Parathyroid adenoma (tissue), 2 donors: ENCODE measurements around the gene DNAJB11.
"Not testable (repeated sequence)": the region's sequence is repeated elsewhere in the genome, so short reads cannot be mapped to it uniquely, and the experiment has no call there.

Source experiments
- H2AFZ ChIP-seq: fragments of 300-600 bp; sonication (generic); one replicate; pipeline ENCODE4 v1.7.0; 2017; ENCODE audit warnings: antibody characterized with exemption, mild to moderate bottlenecking
- H3K27ac ChIP-seq: fragments of 300-600 bp; sonication (generic); one replicate; pipeline ENCODE4 v1.7.0; 2017
- H3K27me3 ChIP-seq: fragments of 300-600 bp; sonication (generic); one replicate; pipeline ENCODE4 v1.7.0; 2017; ENCODE audit warnings: low read length; ENCODE audit not compliant: control insufficient read depth, insufficient read depth
- H3K36me3 ChIP-seq: fragments of 300-600 bp; sonication (generic); one replicate; pipeline ENCODE4 v1.7.0; 2017; ENCODE audit warnings: low read length; ENCODE audit not compliant: control insufficient read depth, insufficient read depth
- H3K4me1 ChIP-seq: fragments of 300-600 bp; sonication (generic); one replicate; pipeline ENCODE4 v1.7.0; 2017; ENCODE audit warnings: control low read depth
- H3K4me2 ChIP-seq: fragments of 300-600 bp; sonication (generic); one replicate; pipeline ENCODE4 v1.7.0; 2017; ENCODE audit warnings: low read length
- H3K4me3 ChIP-seq: fragments of 300-600 bp; sonication (generic); one replicate; pipeline ENCODE4 v1.7.0; 2017; ENCODE audit warnings: low read depth, low read length
- H3K79me2 ChIP-seq: fragments of 300-600 bp; sonication (generic); one replicate; pipeline ENCODE4 v1.7.0; 2017; ENCODE audit warnings: control low read depth
- H3K9ac ChIP-seq: fragments of 300-600 bp; sonication (generic); one replicate; pipeline ENCODE4 v1.7.0; 2017; ENCODE audit warnings: mild to moderate bottlenecking
- H3K9me3 ChIP-seq: fragments of 300-600 bp; sonication (generic); one replicate; pipeline ENCODE4 v1.7.0; 2017; ENCODE audit warnings: low read length; ENCODE audit not compliant: control insufficient read depth
- TF ChIP-seq, protein P1 (sequence below): fragments of 300-600 bp; sonication (generic); IDR thresholded peaks from one replicate; pipeline ENCODE4 v1.7.0; 2017; ENCODE audit warnings: antibody characterized with exemption, mild to moderate bottlenecking
- donor health status: primary hyperparathyroidism.

Gene DNAJB11

DNA sequence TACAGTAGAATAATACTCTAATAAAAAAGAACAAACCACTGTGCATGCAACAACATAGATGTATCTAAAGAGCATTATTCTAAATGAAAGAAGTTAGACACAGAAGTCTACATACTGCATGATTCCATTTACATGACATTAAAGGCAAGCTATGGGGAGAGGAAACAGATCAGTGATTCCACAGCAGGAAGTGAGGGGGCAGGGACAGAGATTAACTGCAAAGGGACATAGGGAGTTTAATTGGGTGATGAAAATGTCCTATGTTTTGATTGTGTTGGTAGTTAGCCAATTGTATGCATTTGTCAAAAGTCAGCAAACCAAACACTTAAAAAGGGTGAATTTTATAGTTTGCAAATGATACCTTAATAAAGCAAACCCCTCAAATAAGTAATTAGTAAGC, 40.1 kb upstream of the DNAJB11 start:
- no peak overlapping the region for H3K9ac ChIP-seq
- no peaks in the 10 kb centered on the region for H3K9me3 ChIP-seq
- no peaks in the 10 kb centered on the region for H3K27me3 ChIP-seq
- H3K79me2 ChIP-seq: no peaks in the 10 kb centered on the region
- no peaks in the 10 kb centered on the region for H3K36me3 ChIP-seq
- no peak overlapping the region for H3K27ac ChIP-seq
- no peak overlapping the region for H3K4me3 ChIP-seq
- TF ChIP-seq, protein P1, sequence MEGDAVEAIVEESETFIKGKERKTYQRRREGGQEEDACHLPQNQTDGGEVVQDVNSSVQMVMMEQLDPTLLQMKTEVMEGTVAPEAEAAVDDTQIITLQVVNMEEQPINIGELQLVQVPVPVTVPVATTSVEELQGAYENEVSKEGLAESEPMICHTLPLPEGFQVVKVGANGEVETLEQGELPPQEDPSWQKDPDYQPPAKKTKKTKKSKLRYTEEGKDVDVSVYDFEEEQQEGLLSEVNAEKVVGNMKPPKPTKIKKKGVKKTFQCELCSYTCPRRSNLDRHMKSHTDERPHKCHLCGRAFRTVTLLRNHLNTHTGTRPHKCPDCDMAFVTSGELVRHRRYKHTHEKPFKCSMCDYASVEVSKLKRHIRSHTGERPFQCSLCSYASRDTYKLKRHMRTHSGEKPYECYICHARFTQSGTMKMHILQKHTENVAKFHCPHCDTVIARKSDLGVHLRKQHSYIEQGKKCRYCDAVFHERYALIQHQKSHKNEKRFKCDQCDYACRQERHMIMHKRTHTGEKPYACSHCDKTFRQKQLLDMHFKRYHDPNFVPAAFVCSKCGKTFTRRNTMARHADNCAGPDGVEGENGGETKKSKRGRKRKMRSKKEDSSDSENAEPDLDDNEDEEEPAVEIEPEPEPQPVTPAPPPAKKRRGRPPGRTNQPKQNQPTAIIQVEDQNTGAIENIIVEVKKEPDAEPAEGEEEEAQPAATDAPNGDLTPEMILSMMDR: no peak
- no peak overlapping the region for H3K4me2 ChIP-seq
- peaks cover 13% of the 10 kb centered on the region for H3K4me1 ChIP-seq
- H2AFZ ChIP-seq: no peak overlapping the region

GRCh38 chr3:186531694-186532093, 38.8 kb upstream of the DNAJB11 start:
- H3K27ac ChIP-seq, H3K36me3 ChIP-seq, H3K4me3 ChIP-seq, H3K4me2 ChIP-seq, H3K79me2 ChIP-seq, H2AFZ ChIP-seq, H3K9me3 ChIP-seq, H3K27me3 ChIP-seq, H3K9ac ChIP-seq: not testable (repeated sequence)
- peaks cover 23% of the 10 kb centered on the region for H3K4me1 ChIP-seq

DNA sequence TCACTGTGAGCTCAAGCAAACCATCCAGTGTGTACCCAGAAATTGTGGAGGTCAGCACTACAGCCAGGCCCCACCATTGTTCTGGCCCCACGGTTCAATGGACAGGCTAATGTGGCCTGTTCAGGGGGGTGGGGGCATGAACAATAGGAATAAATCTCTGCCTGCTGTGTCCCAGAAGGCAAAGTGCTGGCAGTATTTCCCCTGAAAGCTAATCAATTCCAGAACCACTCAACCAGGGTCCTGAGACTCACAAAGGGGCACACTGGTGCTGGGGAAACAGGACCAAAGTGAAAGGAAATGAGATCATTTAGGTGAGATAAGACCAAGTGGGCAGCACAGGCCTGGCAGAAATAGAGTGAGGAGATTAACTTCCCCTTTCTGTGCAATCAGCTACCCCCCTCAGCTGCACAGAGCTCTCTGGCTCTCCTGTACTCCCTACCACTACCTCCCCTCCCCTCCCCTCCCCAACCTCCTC, 37.9 kb upstream of the DNAJB11 start:
- no peaks in the 10 kb centered on the region for H3K9me3 ChIP-seq
- no peaks in the 10 kb centered on the region for H3K79me2 ChIP-seq
- H2AFZ ChIP-seq: no peak overlapping the region
- H3K4me2 ChIP-seq: no peak overlapping the region
- no peak overlapping the region for H3K4me3 ChIP-seq
- TF ChIP-seq, protein P1: no peak
- H3K4me1 ChIP-seq: peaks cover 29% of the 10 kb centered on the region
- no peak overlapping the region for H3K9ac ChIP-seq
- H3K36me3 ChIP-seq: no peaks in the 10 kb centered on the region
- no peaks in the 10 kb centered on the region for H3K27me3 ChIP-seq
- no peak overlapping the region for H3K27ac ChIP-seq

- Histone ChIP-seq H3K79me2 (no peaks in the 10 kb centered on the region), H3K4me3 (no peak overlapping the region), H3K27ac (no peak overlapping the region), H2AFZ (peak overlapping the region; percentile 10), H3K27me3 (no peaks in the 10 kb centered on the region), H3K9me3 (no peaks in the 10 kb centered on the region), H3K36me3 (no peaks in the 10 kb centered on the region), H3K9ac (no peak overlapping the region), H3K4me2 (no peak overlapping the region), H3K4me1 (peaks cover 29% of the 10 kb centered on the region)
- TF ChIP-seq, protein P1: no peak
Observed at GRCh38 chr3:186534113-186534669, 36.3 kb upstream of the DNAJB11 start.

DNA sequence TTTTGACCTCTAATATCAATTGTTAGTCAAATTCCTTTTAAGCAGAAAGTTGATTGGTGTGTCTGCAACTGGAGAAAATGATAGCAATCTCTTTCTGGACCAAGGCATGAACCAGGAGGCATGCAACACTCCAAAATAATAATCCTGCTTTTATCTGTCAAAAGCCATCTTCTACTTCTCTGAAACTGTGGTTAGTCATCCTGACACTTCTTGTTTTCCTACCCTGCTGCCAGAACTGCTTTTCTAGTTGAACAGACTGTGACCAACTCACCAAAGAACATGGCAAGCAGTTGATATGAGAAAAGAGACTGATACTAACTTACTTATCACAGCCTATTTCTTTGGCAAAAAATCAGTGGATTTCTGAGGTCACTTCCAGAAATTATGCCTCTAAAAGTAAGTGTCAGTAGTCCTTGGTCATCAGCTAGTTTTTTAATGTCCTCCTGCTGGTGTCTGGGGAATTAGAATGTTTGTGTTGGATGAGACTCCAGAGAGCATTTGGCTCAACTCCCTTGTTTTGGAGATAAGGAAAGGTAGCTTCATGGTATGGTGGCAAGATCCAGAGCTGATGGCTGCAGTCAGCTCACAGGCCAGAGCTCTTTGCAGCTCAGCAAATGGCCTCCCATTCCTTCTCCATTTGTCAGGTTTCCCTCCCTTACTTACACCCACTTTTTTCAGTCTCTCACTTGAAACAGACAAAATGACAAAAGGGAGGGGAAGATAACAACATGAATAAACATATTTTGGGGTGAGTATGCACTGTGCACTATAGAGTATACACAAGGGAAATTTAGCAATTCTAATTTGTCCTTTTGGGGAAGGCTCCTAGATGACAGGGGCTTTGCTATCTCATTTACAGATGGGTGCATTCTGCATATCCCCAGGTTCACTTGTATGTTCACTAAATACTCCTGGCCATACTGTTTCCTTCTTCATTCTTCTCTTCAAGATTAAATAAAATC, 33.4 kb upstream of the DNAJB11 start:
- TF ChIP-seq, protein P1: no peak
- H3K4me2 ChIP-seq: no peak overlapping the region
- no peak overlapping the region for H3K9ac ChIP-seq
- H3K9me3 ChIP-seq: no peaks in the 10 kb centered on the region
- H3K79me2 ChIP-seq: no peaks in the 10 kb centered on the region
- no peaks in the 10 kb centered on the region for H3K36me3 ChIP-seq
- H3K4me1 ChIP-seq: peaks cover 25% of the 10 kb centered on the region
- no peaks in the 10 kb centered on the region for H3K27me3 ChIP-seq
- no peak overlapping the region for H3K4me3 ChIP-seq
- peak overlapping the region; percentile 39 for H2AFZ ChIP-seq
- peak overlapping the region; percentile 51 for H3K27ac ChIP-seq
